ENCODE data around the gene EBF3. TPM values are rescaled to one million over a fixed set of nuclear protein-coding genes. Genes with fewer than 3 reads are reported as not detected.
A peak's percentile ranks its signal among the peaks of the same experiment; 100 is the strongest.

EBF3 gene
- total RNA-seq, 1 experiment from 2014 or later, result 0.22 TPM

GRCh38 chr10:129808092-129808983, 155.7 kb downstream of the EBF3 start:
- Histone ChIP-seq H2BK12ac (ENCODE audit: insufficient read length, low read depth, low read length) (no peak overlapping the region), H3K23ac (ENCODE audit: insufficient read length, low read depth, low read length) (no peak overlapping the region), H2BK20ac (ENCODE audit: low read depth, low read length, poor library complexity, severe bottlenecking) (no peak overlapping the region), H3K23me2 (ENCODE audit: insufficient read length, low read depth, low read length, poor library complexity, severe bottlenecking) (no peaks in the 10 kb centered on the region), H2BK5ac (ENCODE audit: insufficient read length, low read length) (no peak overlapping the region), H2BK15ac (ENCODE audit: low read depth, low read length) (no peak overlapping the region), H3T11ph (ENCODE audit: low read length) (no peak overlapping the region), H3K27ac (ENCODE audit: insufficient read length, low read depth, low read length) (no peak overlapping the region), H3K4ac (ENCODE audit: low read depth, low read length) (no peak overlapping the region), H4K91ac (ENCODE audit: insufficient read length, low read depth, low read length) (no peak overlapping the region), H3K18ac (ENCODE audit: insufficient read length, low read depth, low read length) (no peak overlapping the region), H3K4me1 (ENCODE audit: insufficient read depth, low read length) (no peaks in the 10 kb centered on the region), H3K56ac (ENCODE audit: insufficient read length, low read depth, low read length) (no peak overlapping the region), H3K79me1 (ENCODE audit: insufficient read depth, low read depth, low read length, poor library complexity, severe bottlenecking) (no peaks in the 10 kb centered on the region), H4K8ac (replicated peaks; ENCODE audit: insufficient read length, low read depth, low read length) (no peak overlapping the region), H4K5ac (ENCODE audit: insufficient read length, low read depth, low read length) (no peak overlapping the region), H2AK5ac (ENCODE audit: insufficient read length, low read length) (no peak overlapping the region), H3K9me3 (ENCODE audit: control insufficient read depth, low read depth, low read length) (peaks cover 5% of the 10 kb centered on the region), H3K9ac (ENCODE audit: extremely low read depth, insufficient read length, low read length) (no peak overlapping the region), H3K79me2 (ENCODE audit: insufficient read depth, low read length) (no peaks in the 10 kb centered on the region), H3K27me3 (ENCODE audit: insufficient read depth, low read length) (no peaks in the 10 kb centered on the region), H2BK120ac (ENCODE audit: low read depth, low read length, poor library complexity, severe bottlenecking) (no peak overlapping the region), H4K20me1 (ENCODE audit: control insufficient read depth, insufficient read depth, insufficient read length) (no peaks in the 10 kb centered on the region), H2AFZ (ENCODE audit: low read length) (no peak overlapping the region), H3K14ac (ENCODE audit: insufficient read depth, low read length) (no peak overlapping the region), H3K4me2 (ENCODE audit: insufficient read depth, insufficient read length, low read length) (no peak overlapping the region)
- Mint-ChIP-seq H3K4me3 (no peak overlapping the region), H3K27ac (peak overlapping the region in 1 of 3 experiments; percentile 36; a peak in 1 of 7 replicates), H3K9me3 (peaks cover 22 to 27% of the 10 kb centered on the region in 2 experiments), H3K36me3 (ENCODE audit: insufficient read depth in 1 of 3, low read depth in 3 of 3) (peaks cover 4 to 19% (median 7%) of the 10 kb centered on the region in 3 experiments; a peak in 5 of 7 replicates), H3K27me3 (ENCODE audit: low read depth) (peaks cover 10% of the 10 kb centered on the region), H3K4me1 (no peaks in the 10 kb centered on the region)
- TF ChIP-seq CTCF (conservative IDR thresholded peaks at IDR 0.05), result no peak
- no peak for DNase-seq
- WGBS (ENCODE audit: extremely low coverage, insufficient read length, low lambda C conversion rate), result no CpG with 5 or more reads among the region's 26 CpGs
